ENCODE results near the gene LRRFIP1.
A peak's percentile ranks its signal among the peaks of the same experiment; 100 is the strongest.
"Not testable (repeated sequence)": the region's sequence is repeated elsewhere in the genome, so short reads cannot be mapped to it uniquely, and the experiment has no call there.

LRRFIP1 gene

DNA sequence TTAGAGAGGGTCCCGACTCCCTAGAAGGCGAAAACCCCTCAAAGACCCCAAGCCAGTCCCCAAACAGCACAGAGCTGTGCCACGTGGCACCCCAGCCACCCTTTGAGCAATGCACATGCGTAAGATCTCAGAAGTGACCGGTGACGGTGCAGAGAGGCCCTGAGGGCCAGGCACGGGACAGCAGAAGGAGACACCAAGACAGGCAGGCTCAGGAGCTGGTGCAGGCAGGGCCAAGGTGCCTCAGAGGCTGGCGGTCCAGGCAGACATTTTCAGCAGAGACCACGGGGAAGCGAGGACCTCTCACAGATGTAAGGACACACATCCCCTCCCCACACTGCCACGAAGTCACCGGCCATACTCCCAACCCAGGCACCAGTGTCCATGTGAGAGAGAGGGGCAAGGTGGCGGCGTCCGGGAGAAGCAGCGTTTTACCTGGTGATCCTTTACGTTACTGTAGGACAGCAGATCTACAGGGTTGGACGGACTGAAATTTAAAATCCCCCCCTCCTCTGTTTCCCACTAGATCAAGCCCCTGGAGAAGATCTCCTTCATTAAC, 34.9 kb upstream of the LRRFIP1 start:
- no peak overlapping the region for H3K4me3 Mint-ChIP-seq
- no peaks in the 10 kb centered on the region for H3K9me3 Mint-ChIP-seq
- H3K4me1 Mint-ChIP-seq = peaks cover 18% of the 10 kb centered on the region
- CTCF ChIA-PET = interaction anchor here (0.6 to 0.8 kb wide), 2 partner anchors 11 to 150 kb away, joined by 5 read pairs; no protein-coding TSS in a partner anchor
- DNase-seq = no peak
- no peak overlapping the region for H3K27ac Mint-ChIP-seq
- H3K36me3 Mint-ChIP-seq = no peaks in the 10 kb centered on the region
- peaks cover 37% of the 10 kb centered on the region for H3K27me3 Mint-ChIP-seq

GRCh38 chr2:237593036-237593435, 34.4 kb upstream of the LRRFIP1 start:
- Mint-ChIP-seq H3K4me1 (peaks cover 18% of the 10 kb centered on the region), H3K4me3 (no peak overlapping the region), H3K27me3 (peaks cover 32% of the 10 kb centered on the region), H3K27ac (no peak overlapping the region), H3K9me3 (no peaks in the 10 kb centered on the region), H3K36me3 (no peaks in the 10 kb centered on the region)
- CTCF ChIA-PET = no interaction called here
- DNase-seq = no peak

DNA sequence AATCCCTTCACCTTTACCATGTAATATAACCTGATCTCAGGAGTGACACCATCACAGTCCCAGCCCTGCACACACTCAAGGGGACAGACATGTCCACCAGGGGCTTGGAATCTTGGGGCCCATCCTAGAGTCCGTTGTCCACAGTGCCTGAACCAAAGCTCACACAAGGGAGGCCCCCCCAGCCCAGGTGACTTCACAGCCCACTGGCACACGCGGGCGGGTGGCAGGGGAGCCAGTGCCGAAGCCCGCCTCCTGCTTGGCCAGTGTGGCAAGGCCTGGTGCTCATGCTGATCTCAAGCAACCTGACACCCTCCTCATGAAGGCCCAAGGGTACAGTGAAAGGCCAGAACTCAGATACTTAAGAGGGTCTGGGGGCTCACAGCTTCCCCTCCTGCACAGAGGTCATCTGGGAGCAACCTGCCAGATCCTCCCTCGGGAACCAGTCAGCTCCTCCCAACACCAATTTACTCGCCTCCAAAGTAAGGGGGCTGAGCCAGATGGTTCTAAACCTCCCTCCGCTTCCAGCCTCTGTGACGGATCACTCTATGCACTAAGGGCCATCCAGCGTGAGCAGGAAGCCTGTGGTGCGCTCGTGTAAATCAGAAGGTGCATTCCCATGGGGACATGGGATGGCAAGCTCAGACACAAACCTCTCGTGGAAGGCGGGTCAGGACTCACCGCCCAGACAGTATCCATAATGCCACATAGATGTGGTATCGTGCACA, 33.6 kb upstream of the LRRFIP1 start:
- Mint-ChIP-seq H3K9me3 (no peaks in the 10 kb centered on the region), H3K27me3 (peaks cover 28% of the 10 kb centered on the region), H3K36me3 (no peaks in the 10 kb centered on the region), H3K4me1 (peaks cover 18% of the 10 kb centered on the region), H3K27ac (no peak overlapping the region), H3K4me3 (no peak overlapping the region)
- CTCF ChIA-PET = no interaction called here
- DNase-seq = no peak

- peaks cover 18% of the 10 kb centered on the region for H3K4me1 Mint-ChIP-seq
- peaks cover 30% of the 10 kb centered on the region for H3K27me3 Mint-ChIP-seq
- H3K27ac Mint-ChIP-seq = no peak overlapping the region
- H3K36me3 Mint-ChIP-seq = no peaks in the 10 kb centered on the region
- CTCF ChIA-PET = no interaction called here
- no peaks in the 10 kb centered on the region for H3K9me3 Mint-ChIP-seq
- H3K4me3 Mint-ChIP-seq = no peak overlapping the region
- DNase-seq = no peak
These were observed 32.9 kb upstream of the LRRFIP1 start for GRCh38 chr2:237594514-237594871.

DNA sequence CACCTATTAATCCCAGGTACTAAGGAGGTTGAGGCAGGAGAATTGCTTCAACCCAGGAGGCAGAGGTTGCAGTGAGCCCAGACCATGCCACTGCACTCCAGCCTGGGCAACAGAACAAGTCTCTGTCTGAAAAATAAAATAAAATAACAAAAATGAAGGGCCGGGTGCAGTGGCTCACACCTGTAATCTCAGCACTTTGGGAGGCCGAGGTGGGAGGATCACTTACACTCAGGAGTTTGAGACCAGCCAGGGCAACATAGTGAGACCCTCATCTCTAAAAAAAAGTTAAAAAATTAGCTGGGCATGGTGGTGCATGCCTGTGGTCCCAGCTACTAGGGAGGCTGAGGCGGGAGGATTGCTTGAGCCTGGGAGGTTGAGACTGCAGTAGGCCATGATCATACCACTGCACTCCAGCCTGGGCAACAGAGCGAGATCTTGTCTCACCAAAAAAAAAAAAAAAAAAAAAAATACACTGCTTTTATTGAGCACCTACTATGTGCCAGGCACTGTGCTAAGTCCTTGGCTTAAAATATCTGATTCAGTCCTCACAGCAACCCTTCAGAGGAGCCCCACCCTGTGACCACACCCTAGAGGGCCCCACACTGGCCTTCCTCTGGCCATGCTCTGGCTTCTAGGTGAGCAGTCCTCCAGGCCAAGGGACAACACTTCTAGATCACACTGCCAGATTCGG, 31.4 kb upstream of the LRRFIP1 start:
- H3K9me3 Mint-ChIP-seq, H3K4me3 Mint-ChIP-seq, H3K27ac Mint-ChIP-seq, CTCF ChIA-PET, DNase-seq, H3K36me3 Mint-ChIP-seq: not testable (repeated sequence)
- peaks cover 33% of the 10 kb centered on the region for H3K27me3 Mint-ChIP-seq
- peaks cover 12% of the 10 kb centered on the region for H3K4me1 Mint-ChIP-seq

DNA sequence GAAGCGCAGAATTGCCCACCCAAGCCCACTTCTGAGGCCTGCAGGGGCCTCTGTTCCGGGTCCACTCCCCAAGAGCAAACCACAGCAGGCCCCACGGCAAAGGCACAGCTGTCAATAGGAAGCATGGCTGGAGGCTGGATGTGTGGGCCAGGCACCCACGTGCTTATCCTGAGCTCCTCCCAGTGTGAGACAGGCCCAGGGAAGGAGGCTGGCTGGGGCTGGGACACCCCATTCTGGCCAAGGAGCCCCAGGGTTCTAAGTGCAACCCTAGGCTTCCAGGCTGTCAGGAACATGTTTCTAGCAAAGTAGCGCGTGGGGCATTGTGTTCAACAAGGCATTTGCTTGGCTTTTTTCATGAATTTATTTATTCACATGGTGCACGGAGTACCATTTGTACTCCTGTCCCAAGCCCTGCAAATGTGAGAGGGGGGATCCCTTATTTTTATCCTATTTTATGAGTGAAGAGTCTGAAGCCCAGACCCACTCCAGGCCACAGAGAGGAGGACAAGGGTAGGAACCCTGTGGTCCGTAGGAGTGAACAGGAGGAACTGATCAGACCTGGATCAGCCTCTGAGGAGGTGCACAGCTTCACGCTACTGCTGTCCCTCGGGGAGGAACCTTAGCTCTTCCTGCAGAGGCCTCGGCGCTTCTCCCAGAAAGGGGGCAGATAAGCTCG, 30.7 kb upstream of the LRRFIP1 start:
- peaks cover 26% of the 10 kb centered on the region for H3K27me3 Mint-ChIP-seq
- H3K36me3 Mint-ChIP-seq = no peaks in the 10 kb centered on the region
- no peak for DNase-seq
- no peaks in the 10 kb centered on the region for H3K9me3 Mint-ChIP-seq
- CTCF ChIA-PET = no interaction called here
- no peak overlapping the region for H3K27ac Mint-ChIP-seq
- peaks cover 5% of the 10 kb centered on the region for H3K4me1 Mint-ChIP-seq
- H3K4me3 Mint-ChIP-seq = no peak overlapping the region

GRCh38 chr2:237597196-237598145, 29.9 kb upstream of the LRRFIP1 start:
- Mint-ChIP-seq H3K27me3 (peaks cover 25% of the 10 kb centered on the region), H3K4me1 (peaks cover 4% of the 10 kb centered on the region), H3K36me3 (no peaks in the 10 kb centered on the region), H3K9me3 (no peaks in the 10 kb centered on the region), H3K27ac (peak overlapping the region; percentile 54), H3K4me3 (no peak overlapping the region)
- CTCF ChIA-PET = interaction anchor here (1.2 kb wide), 1 partner anchor 26 kb away, joined by 3 read pairs; no protein-coding TSS in a partner anchor
- DNase-seq = no peak

GRCh38 chr2:237598468-237599208, 28.7 kb upstream of the LRRFIP1 start:
- Mint-ChIP-seq H3K9me3 (no peaks in the 10 kb centered on the region), H3K4me3 (no peak overlapping the region), H3K27ac (no peak overlapping the region), H3K4me1 (peaks cover 16% of the 10 kb centered on the region), H3K36me3 (no peaks in the 10 kb centered on the region), H3K27me3 (peaks cover 23% of the 10 kb centered on the region)
- CTCF ChIA-PET = interaction anchor here (1.2 kb wide), 1 partner anchor 27 kb away, joined by 3 read pairs; no protein-coding TSS in a partner anchor
- DNase-seq = no peak

- DNase-seq = no peak
- no peak overlapping the region for H3K4me3 Mint-ChIP-seq
- CTCF ChIA-PET = no interaction called here
- no peaks in the 10 kb centered on the region for H3K9me3 Mint-ChIP-seq
- H3K4me1 Mint-ChIP-seq = peaks cover 21% of the 10 kb centered on the region
- H3K27ac Mint-ChIP-seq = no peak overlapping the region
- no peaks in the 10 kb centered on the region for H3K36me3 Mint-ChIP-seq
- H3K27me3 Mint-ChIP-seq = peaks cover 22% of the 10 kb centered on the region
These were observed 27.8 kb upstream of the LRRFIP1 start for GRCh38 chr2:237599465-237600110.

DNA sequence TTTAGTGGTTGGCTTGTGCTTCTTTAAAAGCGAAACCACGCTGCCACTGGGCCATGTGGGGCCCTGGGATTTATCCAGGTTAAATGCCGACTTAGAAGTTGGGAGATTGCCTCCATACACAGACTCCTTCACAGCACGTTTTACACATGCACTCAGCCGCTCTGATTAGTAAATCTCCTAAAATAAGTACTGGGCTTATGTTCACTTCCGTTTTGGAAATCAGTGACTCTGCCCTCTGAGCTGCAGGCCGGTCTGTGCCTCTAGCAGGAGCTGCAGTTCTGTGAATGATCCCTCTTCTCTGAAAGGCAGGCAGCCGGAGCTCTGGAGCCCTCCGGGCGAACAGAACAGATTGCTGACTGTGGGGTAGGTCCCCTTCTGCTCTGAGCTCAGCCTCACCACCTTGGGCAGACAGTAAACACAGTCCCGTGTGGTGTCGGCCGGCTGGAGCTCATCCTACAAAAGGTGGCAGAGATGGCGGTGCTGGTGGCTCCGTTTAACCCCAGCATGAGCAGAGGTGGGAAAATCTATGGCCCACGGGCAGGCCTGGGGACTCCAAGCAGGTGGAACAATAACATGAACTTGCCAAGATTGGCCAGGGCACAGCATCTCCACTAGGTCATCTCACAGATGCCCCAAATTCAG, 27.1 kb upstream of the LRRFIP1 start:
- H3K36me3 Mint-ChIP-seq = no peaks in the 10 kb centered on the region
- DNase-seq = no peak
- H3K27me3 Mint-ChIP-seq = peaks cover 15% of the 10 kb centered on the region
- CTCF ChIA-PET = no interaction called here
- no peak overlapping the region for H3K4me3 Mint-ChIP-seq
- H3K27ac Mint-ChIP-seq = no peak overlapping the region
- H3K9me3 Mint-ChIP-seq = no peaks in the 10 kb centered on the region
- H3K4me1 Mint-ChIP-seq = peaks cover 27% of the 10 kb centered on the region

DNA sequence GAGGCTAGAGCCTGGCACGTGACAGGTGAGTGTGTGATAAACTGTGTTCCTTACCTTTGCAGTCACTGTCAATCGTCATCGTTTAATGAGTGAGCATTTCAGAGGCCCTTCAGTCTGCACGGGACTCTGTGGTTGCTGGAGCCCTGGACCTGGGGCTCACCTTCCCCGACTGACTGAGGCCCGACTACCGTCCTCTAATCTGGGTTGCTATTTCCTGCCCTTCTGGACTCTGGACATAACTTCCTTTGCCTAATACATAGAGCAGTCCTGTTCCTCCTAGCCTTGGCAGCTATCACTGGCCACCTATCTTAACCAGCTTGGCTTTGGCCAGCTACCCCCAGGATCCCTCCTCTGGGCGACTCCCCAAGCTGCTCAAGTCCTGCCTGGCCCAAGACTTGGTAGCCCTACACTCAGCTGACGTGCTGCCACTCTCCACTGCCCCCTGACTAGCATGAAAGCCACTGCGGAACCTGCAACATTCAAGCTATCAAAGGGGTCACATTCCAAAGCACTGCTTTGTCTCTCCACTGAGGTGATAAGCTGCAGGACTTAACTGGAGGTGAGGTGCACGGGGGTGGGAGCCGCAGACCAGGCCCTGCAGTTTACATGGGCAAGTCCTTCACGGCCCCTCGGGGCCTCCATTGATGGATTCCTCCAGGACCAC, 25.8 kb upstream of the LRRFIP1 start:
- CTCF ChIA-PET = interaction anchor here (0.7 to 1.6 kb wide), 3 partner anchors 20 to 143 kb away, joined by 3 to 6 read pairs (median 6); no protein-coding TSS in a partner anchor
- Mint-ChIP-seq H3K27ac (no peak overlapping the region), H3K4me1 (peaks cover 25% of the 10 kb centered on the region), H3K9me3 (no peaks in the 10 kb centered on the region), H3K4me3 (no peak overlapping the region), H3K36me3 (no peaks in the 10 kb centered on the region), H3K27me3 (peaks cover 14% of the 10 kb centered on the region)
- no peak for DNase-seq

DNA sequence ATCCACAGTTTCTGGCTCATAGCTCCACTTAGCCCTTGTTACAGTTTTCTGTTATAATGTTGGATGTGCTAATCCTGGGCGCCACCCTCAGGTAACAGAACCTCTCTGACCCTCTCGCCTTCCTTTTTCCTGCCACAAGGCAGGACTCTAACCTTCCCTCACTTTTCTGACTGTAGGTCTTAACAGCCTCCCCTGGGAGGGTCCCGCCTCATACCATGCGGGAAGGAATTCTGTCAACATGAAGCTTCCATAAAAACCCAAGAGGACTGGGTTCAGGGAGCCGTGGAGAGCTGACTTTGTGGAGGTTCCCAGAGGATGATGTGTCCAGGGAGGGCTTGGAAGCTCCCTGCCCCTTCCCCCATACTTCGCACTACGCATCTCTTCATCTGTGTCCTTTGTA, 25.0 kb upstream of the LRRFIP1 start:
- peaks cover 25% of the 10 kb centered on the region for H3K4me1 Mint-ChIP-seq

More for the DNA sequence above, 25.0 kb upstream of the LRRFIP1 start:
- Mint-ChIP-seq H3K4me3 (no peak overlapping the region), H3K27me3 (peaks cover 14% of the 10 kb centered on the region), H3K27ac (no peak overlapping the region), H3K36me3 (no peaks in the 10 kb centered on the region), H3K9me3 (no peaks in the 10 kb centered on the region)
- no peak for DNase-seq
- CTCF ChIA-PET = interaction anchor here (0.7 to 1.6 kb wide), 6 partner anchors 12 to 142 kb away, joined by 3 to 6 read pairs (median 3); partner anchors contain the start of gene RAB17

Measured in activated naive CD4-positive, alpha-beta T cell treated with anti-CD3 and anti-CD28 coated beads, Interleukin-2, amount 10 ng/mL, durations not matched to agents 7 days and 5 days (primary cell).